CD4-positive, alpha-beta T cell treated with Interleukin-1 beta for 1 hour (primary cell): ENCODE results near the gene PKN2.
"Not testable (repeated sequence)": the region's sequence is repeated elsewhere in the genome, so short reads cannot be mapped to it uniquely, and the experiment has no call there.

Experiments
- DNase-seq, 2 donors: peaks; one replicate each; pipeline ENCODE4 v3.0.0-alpha.2; 2020 to 2022

PKN2 gene

GRCh38 chr1:88680911-88681622, 3.0 kb upstream of the PKN2 start:
- no peak for DNase-seq

- DNase-seq, result peak; percentile 46 to 48
These were observed 597 bp downstream of the PKN2 start for GRCh38 chr1:88684482-88685258.

GRCh38 chr1:88685259-88685620, 1.2 kb downstream of the PKN2 start:
- DNase-seq, result peak in 1 of 2 donors; percentile 8

- no peak for DNase-seq
These were observed 7.5 kb downstream of the PKN2 start for GRCh38 chr1:88691540-88691939.

- no peak for DNase-seq
These were observed 11.7 kb downstream of the PKN2 start for GRCh38 chr1:88695781-88696180.

- DNase-seq, result no peak
These were observed 13.4 kb downstream of the PKN2 start for GRCh38 chr1:88697503-88697902.

GRCh38 chr1:88698140-88698539, 14.1 kb downstream of the PKN2 start:
- no peak for DNase-seq

- DNase-seq, result no peak
These were observed 14.7 kb downstream of the PKN2 start for GRCh38 chr1:88698764-88699163.

- DNase-seq, result no peak
These were observed 16.4 kb downstream of the PKN2 start for GRCh38 chr1:88700425-88701013.

- peak in 1 of 2 donors; percentile 5 for DNase-seq
These were observed 17.2 kb downstream of the PKN2 start for GRCh38 chr1:88701275-88701674.

- peak in 1 of 2 donors; percentile 8 for DNase-seq
These were observed 17.7 kb downstream of the PKN2 start for GRCh38 chr1:88701793-88702192.

GRCh38 chr1:88708011-88708410, 23.9 kb downstream of the PKN2 start:
- DNase-seq, result no peak

GRCh38 chr1:88712907-88713306, 28.8 kb downstream of the PKN2 start:
- DNase-seq, result not testable (repeated sequence)

- DNase-seq, result not testable (repeated sequence)
These were observed 32.5 kb downstream of the PKN2 start for GRCh38 chr1:88716571-88716970.

- DNase-seq, result no peak
These were observed 38.4 kb downstream of the PKN2 start for GRCh38 chr1:88722492-88722891.

- DNase-seq, result no peak
These were observed 42.6 kb downstream of the PKN2 start for GRCh38 chr1:88726697-88727096.

- no peak for DNase-seq
These were observed 43.1 kb downstream of the PKN2 start for GRCh38 chr1:88727205-88727604.

GRCh38 chr1:88729297-88729696, 45.2 kb downstream of the PKN2 start:
- DNase-seq, result no peak

- DNase-seq, result no peak
These were observed 46.1 kb downstream of the PKN2 start for GRCh38 chr1:88730132-88730675.

- DNase-seq, result no peak
These were observed 46.9 kb downstream of the PKN2 start for GRCh38 chr1:88730995-88731394.

GRCh38 chr1:88731475-88732269, 47.6 kb downstream of the PKN2 start:
- no peak for DNase-seq

- DNase-seq, result no peak
These were observed 51.3 kb downstream of the PKN2 start for GRCh38 chr1:88735382-88735781.

- no peak for DNase-seq
These were observed 51.8 kb downstream of the PKN2 start for GRCh38 chr1:88735909-88736308.
